CD14-positive monocyte (primary cell): Measurements from ENCODE around the gene AJAP1. TPM values are rescaled to one million over a fixed set of nuclear protein-coding genes. Genes with fewer than 3 reads are reported as not detected.

Experiments
- DNase-seq, 3 donors: peaks; one replicate each; pipeline ENCODE4 v3.0.0-alpha.2; 2011 to 2022
- H2AFZ ChIP-seq: 2 replicates; pipeline ENCODE4 v1.6.0; 2012; ENCODE audit warnings: mild to moderate bottlenecking, low read depth, low read length, inconsistent platforms; ENCODE audit not compliant: insufficient read depth, poor library complexity, severe bottlenecking
- H3K27ac ChIP-seq, 2 donors: 1 replicate in 1 of 2; 2 replicates in 1 of 2; pipeline ENCODE4 v1.5.1; 2012 to 2013; ENCODE audit warnings: low read length in 2 of 2, control low read depth in 1 of 2, inconsistent platforms in 1 of 2, low read depth in 1 of 2, mild to moderate bottlenecking in 1 of 2
- H3K27me3 ChIP-seq, 2 donors: one replicate each; pipeline versions ENCODE4 v1.6.0 to v1.6.1; 2011 to 2013; ENCODE audit warnings: low read length in 2 of 2; ENCODE audit not compliant: control insufficient read depth in 2 of 2, insufficient read depth in 2 of 2
- H3K36me3 ChIP-seq, 2 donors: replicated peaks in 1 of 2; 1 replicate in 1 of 2; 2 replicates in 1 of 2; pipeline versions ENCODE4 v1.5.1 to v1.6.1; 2012 to 2013; ENCODE audit warnings: low read length in 2 of 2, control low read depth in 1 of 2, inconsistent platforms in 1 of 2, mild to moderate bottlenecking in 1 of 2; ENCODE audit not compliant: insufficient read depth in 2 of 2, control insufficient read depth in 1 of 2
- H3K4me1 ChIP-seq, 2 donors: 1 replicate in 1 of 2; 2 replicates in 1 of 2; pipeline versions ENCODE4 v1.5.1 to v1.6.1; 2012 to 2013; ENCODE audit warnings: low read length in 2 of 2, control low read depth in 1 of 2, inconsistent platforms in 1 of 2, mild to moderate bottlenecking in 1 of 2, moderate library complexity in 1 of 2; ENCODE audit not compliant: insufficient read depth in 2 of 2, control insufficient read depth in 1 of 2
- H3K4me2 ChIP-seq: replicated peaks from 2 replicates; pipeline ENCODE3; 2012; ENCODE audit warnings: low read length, moderate library complexity, mild to moderate bottlenecking; ENCODE audit not compliant: poor library complexity, severe bottlenecking; ENCODE audit errors: extremely low read depth
- H3K4me3 ChIP-seq, 3 experiments: fragments of 200-600 bp in 1 of 3; sonication (generic) in 1 of 3; replicated peaks in 1 of 3; 1 replicate in 2 of 3; 2 replicates in 1 of 3; pipeline ENCODE4 v1.5.1; 2011 to 2013; ENCODE audit warnings: low read length in 3 of 3, mild to moderate bottlenecking in 3 of 3, control low read depth in 2 of 3, low read depth in 2 of 3, inconsistent platforms in 1 of 3, moderate library complexity in 1 of 3
- H3K79me2 ChIP-seq: 2 replicates; pipeline ENCODE4 v1.6.0; 2012; ENCODE audit warnings: mild to moderate bottlenecking, control low read depth, inconsistent platforms, low read length, moderate library complexity; ENCODE audit not compliant: insufficient read depth
- H3K9ac ChIP-seq: 2 replicates; pipeline ENCODE4 v1.6.0; 2017; ENCODE audit warnings: low read length, mild to moderate bottlenecking; ENCODE audit not compliant: insufficient read depth, poor library complexity, severe bottlenecking
- H3K9me3 ChIP-seq, 2 donors: replicated peaks in 1 of 2; 1 replicate in 1 of 2; 2 replicates in 1 of 2; pipeline versions ENCODE4 v1.5.1 to v1.6.1; 2012 to 2013; ENCODE audit warnings: low read length in 2 of 2, control low read depth in 1 of 2; ENCODE audit not compliant: control insufficient read depth in 1 of 2, insufficient read depth in 1 of 2
- H4K20me1 ChIP-seq: 2 replicates; pipeline ENCODE4 v1.6.0; 2012; ENCODE audit warnings: mild to moderate bottlenecking, low read length, control low read depth, moderate library complexity; ENCODE audit not compliant: insufficient read depth
- H3K27ac Mint-ChIP-seq, 7 donors: one replicate each; pipeline ENCODE4 v1.8.0; 2020; ENCODE audit warnings: mild to moderate bottlenecking in 7 of 7, mixed read lengths in 7 of 7, moderate library complexity in 6 of 7, inconsistent platforms in 2 of 7
- H3K27me3 Mint-ChIP-seq, 3 donors: one replicate each; pipeline ENCODE4 v1.8.0; 2021 to 2022; ENCODE audit warnings: low read depth in 3 of 3, mild to moderate bottlenecking in 3 of 3, mixed read lengths in 3 of 3, moderate library complexity in 3 of 3, inconsistent platforms in 1 of 3
- H3K36me3 Mint-ChIP-seq, 2 donors: one replicate each; pipeline ENCODE4 v1.8.0; 2020; ENCODE audit warnings: mixed read lengths in 2 of 2, inconsistent platforms in 1 of 2, mild to moderate bottlenecking in 1 of 2
- H3K4me1 Mint-ChIP-seq: one replicate; pipeline ENCODE4 v1.8.0; 2020; ENCODE audit warnings: mild to moderate bottlenecking, mixed read lengths
- H3K4me3 Mint-ChIP-seq, 2 donors: one replicate each; pipeline ENCODE4 v1.8.0; 2020; ENCODE audit warnings: mild to moderate bottlenecking in 2 of 2, mixed read lengths in 2 of 2, moderate library complexity in 1 of 2
- H3K9me3 Mint-ChIP-seq, 7 donors: one replicate each; pipeline ENCODE4 v1.8.0; 2020 to 2022; ENCODE audit warnings: mixed read lengths in 7 of 7, mild to moderate bottlenecking in 6 of 7, moderate library complexity in 6 of 7, inconsistent platforms in 2 of 7
- WGBS: methylation state at CpG from one replicate; pipeline ENCODE4 v1.1.5; 2013; ENCODE audit warnings: missing lambda C conversion rate; ENCODE audit not compliant: insufficient coverage; 5-methylcytosine and 5-hydroxymethylcytosine counted together
- intact Hi-C, 2 donors: fragments of 100-400 bp; cut with micrococcal nuclease; formaldehyde crosslinking; loops; one replicate each; pipeline versions ENCODE4 v1.15.0 to v1.15.1; 2023
- polyA plus RNA-seq, 3 donors: library from polyadenylated mRNA; depleted of rRNA in 1 of 3; unstranded in 2 of 3; stranded (reverse) in 1 of 3; fragments of 300-500 nt in 2 of 3; fragments of >200 nt in 1 of 3; fragmentation: Illumina TruSeq in 2 of 3; gene quantifications; 1 replicate in 2 of 3; 2 replicates in 1 of 3; pipeline ENCODE4 v1.2.3, GENCODE V29; 2012 to 2021
- TF ChIP-seq, protein P1 (sequence below): fragments of 200-600 bp; IDR thresholded peaks from one replicate; pipeline ENCODE4 v1.8.0; 2022; ENCODE audit warnings: antibody characterized with exemption, mild to moderate bottlenecking

Gene AJAP1
- polyA plus RNA-seq, 3 donors: not detected

DNA sequence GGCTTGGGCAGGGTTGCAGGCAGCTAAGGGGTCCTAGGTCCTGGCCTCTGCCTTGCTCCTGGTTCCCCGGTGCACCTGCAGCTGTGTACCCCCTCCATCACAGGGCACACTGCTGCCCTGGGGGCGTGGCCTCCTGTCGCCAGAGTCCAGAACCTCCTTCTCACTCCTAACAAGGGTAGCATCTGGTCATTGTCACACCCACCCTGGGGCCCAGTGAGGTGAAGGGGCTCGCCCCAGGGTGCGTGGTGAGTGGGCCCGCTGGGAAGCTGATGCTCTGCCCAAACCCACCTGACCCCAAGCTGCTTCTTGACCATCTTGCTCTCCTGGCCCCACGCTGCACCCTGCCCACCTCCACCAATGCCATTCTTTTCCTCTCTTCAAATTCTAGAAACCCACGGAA is 44.5 kb downstream of the AJAP1 start:
- no peaks in the 10 kb centered on the region for H3K36me3 Mint-ChIP-seq
- H3K9me3 Mint-ChIP-seq: peaks cover 0 to 5% (median 0%) of the 10 kb centered on the region in 7 donors
- no peaks in the 10 kb centered on the region for H3K79me2 ChIP-seq
- no peaks in the 10 kb centered on the region for H3K4me1 ChIP-seq
- no peak overlapping the region for H3K4me3 Mint-ChIP-seq
- H3K27me3 Mint-ChIP-seq: peaks cover 0 to 2% (median 2%) of the 10 kb centered on the region in 3 donors
- no peaks in the 10 kb centered on the region for H3K4me1 Mint-ChIP-seq
- DNase-seq: no peak
- no peaks in the 10 kb centered on the region for H3K27me3 ChIP-seq
- TF ChIP-seq, protein P1, sequence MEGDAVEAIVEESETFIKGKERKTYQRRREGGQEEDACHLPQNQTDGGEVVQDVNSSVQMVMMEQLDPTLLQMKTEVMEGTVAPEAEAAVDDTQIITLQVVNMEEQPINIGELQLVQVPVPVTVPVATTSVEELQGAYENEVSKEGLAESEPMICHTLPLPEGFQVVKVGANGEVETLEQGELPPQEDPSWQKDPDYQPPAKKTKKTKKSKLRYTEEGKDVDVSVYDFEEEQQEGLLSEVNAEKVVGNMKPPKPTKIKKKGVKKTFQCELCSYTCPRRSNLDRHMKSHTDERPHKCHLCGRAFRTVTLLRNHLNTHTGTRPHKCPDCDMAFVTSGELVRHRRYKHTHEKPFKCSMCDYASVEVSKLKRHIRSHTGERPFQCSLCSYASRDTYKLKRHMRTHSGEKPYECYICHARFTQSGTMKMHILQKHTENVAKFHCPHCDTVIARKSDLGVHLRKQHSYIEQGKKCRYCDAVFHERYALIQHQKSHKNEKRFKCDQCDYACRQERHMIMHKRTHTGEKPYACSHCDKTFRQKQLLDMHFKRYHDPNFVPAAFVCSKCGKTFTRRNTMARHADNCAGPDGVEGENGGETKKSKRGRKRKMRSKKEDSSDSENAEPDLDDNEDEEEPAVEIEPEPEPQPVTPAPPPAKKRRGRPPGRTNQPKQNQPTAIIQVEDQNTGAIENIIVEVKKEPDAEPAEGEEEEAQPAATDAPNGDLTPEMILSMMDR: no peak
- H4K20me1 ChIP-seq: no peaks in the 10 kb centered on the region
- no peaks in the 10 kb centered on the region for H3K36me3 ChIP-seq
- no peak overlapping the region for H3K27ac ChIP-seq
- no peak overlapping the region for H3K27ac Mint-ChIP-seq
- WGBS: 86% methylated on average over 8 of the region's 8 CpGs
- H2AFZ ChIP-seq: no peak overlapping the region
- no peaks in the 10 kb centered on the region for H3K9me3 ChIP-seq
- intact Hi-C loops: no loop called here
- H3K4me2 ChIP-seq: no peak overlapping the region
- no peak overlapping the region for H3K9ac ChIP-seq
- H3K4me3 ChIP-seq: no peak overlapping the region

DNA sequence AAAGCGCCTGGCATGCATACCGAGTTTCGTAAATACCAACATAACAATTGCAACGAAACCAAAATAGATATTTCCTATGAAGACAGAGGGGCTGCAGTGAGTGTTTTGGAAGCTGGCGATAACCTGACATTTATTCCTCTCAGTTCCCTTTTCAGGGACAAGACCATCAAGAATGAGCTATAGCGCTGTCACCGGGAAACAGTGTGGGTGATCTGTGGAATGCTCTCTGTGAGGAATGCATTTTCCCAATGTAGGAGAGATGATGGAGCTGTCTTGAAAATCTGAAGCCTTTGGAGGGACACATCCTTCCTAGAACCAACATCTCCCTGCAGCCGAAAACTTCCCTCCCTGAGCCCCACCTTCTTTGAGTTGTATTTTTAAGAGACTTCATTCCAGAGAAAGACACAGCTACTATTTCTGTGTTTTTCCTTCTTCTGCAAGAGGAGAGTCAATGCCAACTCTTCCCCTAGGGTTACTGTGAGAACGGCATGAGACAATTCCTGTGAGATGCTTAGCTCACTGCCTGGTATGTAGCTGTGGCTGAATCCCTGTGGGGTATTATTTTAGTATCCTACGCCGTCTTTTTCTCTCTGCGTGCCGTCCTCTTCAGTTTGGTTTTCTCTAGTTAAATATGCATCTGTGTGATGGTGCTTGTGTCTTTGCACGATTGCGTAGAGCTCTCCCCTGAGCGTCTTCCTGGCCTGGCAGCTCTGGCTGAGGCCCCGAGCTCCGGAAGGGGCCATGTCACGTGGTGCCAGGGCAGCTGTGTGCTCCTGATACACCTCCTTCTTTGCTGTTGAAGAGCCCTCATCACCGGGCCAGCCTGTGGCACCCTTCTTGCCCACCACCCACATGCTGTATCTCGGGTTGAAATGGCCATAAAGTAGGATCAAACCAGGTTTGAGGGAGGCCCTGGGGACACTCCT is 45.2 kb downstream of the AJAP1 start:
- H3K4me3 ChIP-seq: no peak overlapping the region
- Mint-ChIP-seq H3K9me3 (peaks cover 0 to 3% (median 0%) of the 10 kb centered on the region in 7 donors), H3K36me3 (no peaks in the 10 kb centered on the region), H3K27me3 (peaks cover 0 to 2% (median 1%) of the 10 kb centered on the region in 3 donors), H3K4me3 (no peak overlapping the region), H3K4me1 (no peaks in the 10 kb centered on the region), H3K27ac (no peak overlapping the region)
- no peaks in the 10 kb centered on the region for H3K36me3 ChIP-seq
- TF ChIP-seq, protein P1: no peak
- no peak overlapping the region for H3K9ac ChIP-seq
- 77% methylated on average over 9 of the region's 21 CpGs for WGBS
- no peaks in the 10 kb centered on the region for H3K4me1 ChIP-seq
- DNase-seq: no peak
- no peak overlapping the region for H2AFZ ChIP-seq
- no peak overlapping the region for H3K27ac ChIP-seq
- H3K27me3 ChIP-seq: no peaks in the 10 kb centered on the region
- intact Hi-C loops: no loop called here
- H3K9me3 ChIP-seq: no peaks in the 10 kb centered on the region
- no peak overlapping the region for H3K4me2 ChIP-seq
- H4K20me1 ChIP-seq: no peaks in the 10 kb centered on the region
- H3K79me2 ChIP-seq: no peaks in the 10 kb centered on the region
